GM19395 (cell line): ENCODE data around the gene CYP2F1.
"Not testable (repeated sequence)": the region's sequence is repeated elsewhere in the genome, so short reads cannot be mapped to it uniquely, and the experiment has no call there.

Experiments used
- ATAC-seq: cut with Tn5 transposase; IDR thresholded peaks from one replicate; pipeline ENCODE4 v1.9.1; 2021; ENCODE audit warnings: mild to moderate bottlenecking, moderate library complexity; ENCODE audit not compliant: unreplicated experiment

CYP2F1 gene

DNA sequence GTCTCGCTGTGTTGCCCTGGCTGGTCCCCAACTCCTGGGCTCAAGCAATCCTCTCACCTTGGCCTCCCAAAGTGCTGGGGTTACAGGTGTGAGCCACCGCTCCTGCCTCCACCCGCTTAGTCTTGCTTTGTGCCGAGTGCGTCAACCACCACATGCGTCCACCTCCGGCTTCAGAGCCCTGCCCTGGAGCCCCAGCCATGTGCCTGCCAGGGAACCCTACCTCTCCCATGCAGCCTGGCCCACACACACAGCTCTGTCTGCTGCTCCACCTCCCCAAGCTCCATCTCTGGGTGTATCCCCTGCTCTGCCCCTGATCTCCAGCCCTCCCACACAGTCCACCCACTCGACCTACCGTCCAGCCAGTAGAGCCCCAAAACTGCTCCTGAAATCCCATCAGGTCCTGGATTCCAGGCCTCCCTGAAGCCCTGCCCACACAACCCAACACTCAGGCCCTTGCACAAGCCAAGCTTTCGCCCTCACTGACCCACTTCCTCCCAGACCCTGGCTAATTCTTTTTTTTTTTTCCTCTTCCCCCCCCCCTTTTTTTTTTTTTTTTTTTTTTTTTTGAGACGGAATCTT, 9.6 kb downstream of the CYP2F1 start:
- no peak for ATAC-seq

DNA sequence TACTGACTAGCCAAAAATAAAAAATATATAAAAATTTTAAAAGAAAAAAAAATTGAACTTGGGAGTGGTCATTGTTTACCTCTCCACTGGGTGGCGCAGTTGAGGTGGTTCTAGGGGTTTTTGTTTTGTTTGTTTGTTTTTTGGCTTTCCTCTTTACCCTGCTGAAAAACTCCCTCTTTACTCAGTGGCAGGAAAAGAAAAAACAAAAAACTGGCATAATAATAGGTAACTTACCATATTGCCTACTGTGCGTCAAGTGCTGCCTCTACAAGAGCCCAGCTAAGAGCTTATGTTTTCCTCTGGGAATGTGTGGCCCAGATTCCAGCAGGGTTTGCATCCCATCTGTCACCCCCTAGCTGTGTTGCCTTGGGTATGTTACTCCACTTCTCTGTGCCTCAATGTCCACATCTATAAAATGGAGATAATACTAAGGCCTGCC, 12.6 kb downstream of the CYP2F1 start:
- ATAC-seq = not testable (repeated sequence)

DNA sequence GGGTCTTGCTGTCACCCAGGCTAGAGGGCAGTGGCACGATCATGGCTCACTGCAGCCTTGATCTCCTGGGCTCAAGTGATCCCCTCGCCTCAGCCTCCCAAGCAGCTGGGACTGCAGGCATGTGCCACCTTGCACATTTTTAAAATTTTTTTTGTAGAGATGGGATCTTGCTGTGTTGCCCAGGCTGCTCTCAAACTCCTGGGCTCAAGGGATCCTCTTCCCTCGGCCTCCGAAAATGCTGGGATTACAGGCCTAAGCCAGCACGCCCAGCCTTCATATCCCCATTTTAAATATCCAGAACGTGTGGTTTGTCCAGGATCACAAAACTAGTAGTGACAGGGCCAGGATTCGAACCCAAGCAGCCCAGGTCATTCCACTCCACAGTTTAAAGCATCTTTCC, 13.1 kb downstream of the CYP2F1 start:
- not testable (repeated sequence) for ATAC-seq

DNA sequence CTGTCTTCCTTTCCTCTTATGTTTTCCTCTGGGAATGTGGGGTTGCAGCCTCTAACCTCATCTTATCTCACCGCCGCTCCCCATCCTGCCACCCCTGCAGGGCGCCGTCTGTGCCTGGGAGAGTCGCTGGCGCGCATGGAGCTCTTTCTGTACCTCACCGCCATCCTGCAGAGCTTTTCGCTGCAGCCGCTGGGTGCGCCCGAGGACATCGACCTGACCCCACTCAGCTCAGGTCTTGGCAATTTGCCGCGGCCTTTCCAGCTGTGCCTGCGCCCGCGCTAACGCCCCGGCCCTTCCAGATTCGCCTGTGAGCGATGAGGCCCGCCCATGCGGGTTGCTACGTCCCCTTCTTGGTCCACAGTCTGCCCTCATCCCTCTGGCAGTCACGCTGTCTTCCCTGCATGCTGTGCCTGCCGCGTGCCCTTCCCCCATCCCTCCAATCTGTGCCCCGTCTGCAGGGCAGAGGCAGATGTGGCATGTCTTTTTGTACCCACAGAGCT, 13.6 kb downstream of the CYP2F1 start:
- ATAC-seq = not testable (repeated sequence)

DNA sequence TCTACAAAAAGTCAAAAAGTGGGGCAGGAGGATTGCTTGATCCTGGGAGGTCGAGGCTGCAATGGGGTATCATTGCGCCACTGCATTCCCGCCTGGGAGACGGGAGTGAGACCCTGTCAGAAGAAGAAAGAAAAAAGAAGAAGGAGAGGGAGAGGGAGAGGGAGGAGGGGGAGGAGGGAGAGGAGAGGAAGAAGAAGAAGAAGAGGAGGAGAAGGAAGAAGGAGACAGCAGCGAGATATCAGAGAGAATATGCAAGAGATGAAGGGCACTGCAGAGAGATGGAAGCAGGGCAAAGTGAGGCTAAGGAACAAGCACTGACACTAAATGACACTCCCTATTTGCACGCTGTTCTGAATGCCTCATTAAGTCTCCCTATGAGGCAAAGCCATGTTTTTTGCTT, 14.5 kb downstream of the CYP2F1 start:
- no peak for ATAC-seq

DNA sequence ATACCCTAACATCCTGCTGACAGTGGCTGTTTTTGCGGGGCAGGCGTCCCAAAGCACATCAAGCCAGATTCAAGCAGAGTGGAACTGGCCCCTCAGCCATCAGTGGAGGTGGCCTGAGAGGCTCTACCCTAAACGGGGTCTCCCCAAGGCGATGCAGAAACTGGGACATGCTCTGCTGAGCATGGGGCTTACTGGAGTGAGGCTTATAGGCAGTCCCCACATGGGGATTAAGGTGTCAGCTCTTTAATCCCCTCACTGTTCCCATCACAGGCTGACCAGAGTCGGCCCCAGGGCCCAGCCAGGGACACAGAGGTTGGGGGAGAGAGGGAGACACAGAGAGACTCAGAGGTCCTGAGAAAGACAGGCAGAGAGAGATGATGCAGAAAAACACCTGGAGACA, 17.0 kb downstream of the CYP2F1 start:
- ATAC-seq = no peak

DNA sequence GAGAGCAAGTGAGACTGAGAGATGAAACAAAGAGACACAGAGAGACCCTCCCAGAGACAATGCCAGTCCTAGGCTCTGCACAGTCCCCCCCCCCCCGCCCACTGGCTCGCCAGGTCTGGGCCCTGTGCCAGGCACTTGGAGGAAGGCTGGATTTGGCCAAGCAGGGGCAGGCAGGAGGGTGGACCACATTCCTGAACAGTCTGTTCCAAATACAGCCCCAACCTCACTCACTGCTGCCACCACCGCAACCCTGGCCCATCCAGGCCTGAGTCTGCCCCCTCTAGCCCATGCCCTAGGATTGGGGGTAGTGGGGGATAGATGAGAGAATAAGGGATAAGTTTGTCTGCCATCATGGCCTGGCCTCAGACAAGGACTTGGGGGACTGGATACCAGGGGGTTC, 19.0 kb downstream of the CYP2F1 start:
- no peak for ATAC-seq

DNA sequence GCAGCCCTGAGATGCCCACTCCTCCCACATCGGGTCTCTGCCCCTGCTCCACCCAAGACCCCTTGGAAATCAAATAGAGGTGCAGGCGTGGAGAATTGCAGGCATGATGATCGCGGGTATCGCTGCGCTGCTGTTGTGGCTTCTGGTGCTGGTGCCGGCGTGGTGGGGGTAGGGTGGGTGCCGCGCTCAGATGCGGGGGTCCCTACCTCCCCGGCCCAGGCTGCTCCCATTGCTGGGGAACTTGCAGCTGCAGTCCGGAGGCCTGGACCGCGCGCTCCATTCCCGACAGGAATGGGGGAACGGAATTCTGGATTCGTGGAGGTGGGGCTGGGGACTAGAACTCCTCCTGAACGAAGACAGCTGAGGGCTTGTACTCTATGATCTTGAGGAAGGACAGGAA, 20.4 kb downstream of the CYP2F1 start:
- ATAC-seq = no peak

DNA sequence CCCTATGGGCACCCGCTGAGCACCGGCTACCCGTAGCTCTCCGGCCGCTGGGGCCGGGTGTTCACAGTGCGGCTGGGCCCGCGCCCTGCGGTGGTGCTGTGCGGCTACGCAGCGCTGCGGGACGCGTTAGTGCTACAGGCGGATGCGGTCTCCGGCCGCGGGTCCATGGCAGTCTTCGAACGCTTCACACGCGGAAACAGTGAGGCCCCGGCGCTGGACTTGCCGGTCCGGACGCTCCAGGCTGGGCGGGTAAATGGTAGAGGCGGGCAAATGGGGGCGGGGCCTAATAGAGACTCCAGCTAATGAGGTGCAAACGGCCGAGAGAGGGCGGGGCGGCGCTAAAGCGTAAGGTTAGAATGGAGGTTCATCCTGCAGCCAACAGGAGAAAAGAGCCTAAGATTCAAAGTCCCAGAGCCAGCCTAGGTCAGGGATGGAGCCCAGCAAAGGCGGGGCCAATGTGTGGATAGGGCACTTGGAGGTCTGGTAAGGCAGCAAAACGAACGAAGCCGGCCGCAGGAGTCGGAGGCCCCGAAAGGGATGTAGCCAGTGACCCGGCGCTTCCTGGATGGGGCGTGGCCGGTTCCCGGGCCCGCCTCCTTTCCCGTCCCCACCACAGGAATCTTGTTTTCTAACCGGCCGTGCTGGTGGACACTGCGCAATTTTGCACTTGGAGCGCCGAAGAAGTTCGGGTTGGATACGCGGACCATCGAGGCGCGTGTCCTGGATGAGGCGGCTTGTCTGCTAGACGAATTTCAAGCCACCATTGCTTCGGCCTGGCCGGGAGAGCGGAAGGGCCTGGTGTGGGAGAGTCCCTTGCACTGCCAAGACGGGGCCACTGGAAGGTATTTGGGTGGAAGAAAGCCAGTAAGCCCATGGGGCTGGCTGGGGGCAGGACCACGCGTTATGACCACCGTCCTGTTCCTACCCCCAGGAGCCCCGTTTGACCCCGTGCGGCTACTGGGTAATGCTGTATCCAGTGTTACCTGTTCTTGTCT, 21.5 kb downstream of the CYP2F1 start:
- ATAC-seq = not testable (repeated sequence)

DNA sequence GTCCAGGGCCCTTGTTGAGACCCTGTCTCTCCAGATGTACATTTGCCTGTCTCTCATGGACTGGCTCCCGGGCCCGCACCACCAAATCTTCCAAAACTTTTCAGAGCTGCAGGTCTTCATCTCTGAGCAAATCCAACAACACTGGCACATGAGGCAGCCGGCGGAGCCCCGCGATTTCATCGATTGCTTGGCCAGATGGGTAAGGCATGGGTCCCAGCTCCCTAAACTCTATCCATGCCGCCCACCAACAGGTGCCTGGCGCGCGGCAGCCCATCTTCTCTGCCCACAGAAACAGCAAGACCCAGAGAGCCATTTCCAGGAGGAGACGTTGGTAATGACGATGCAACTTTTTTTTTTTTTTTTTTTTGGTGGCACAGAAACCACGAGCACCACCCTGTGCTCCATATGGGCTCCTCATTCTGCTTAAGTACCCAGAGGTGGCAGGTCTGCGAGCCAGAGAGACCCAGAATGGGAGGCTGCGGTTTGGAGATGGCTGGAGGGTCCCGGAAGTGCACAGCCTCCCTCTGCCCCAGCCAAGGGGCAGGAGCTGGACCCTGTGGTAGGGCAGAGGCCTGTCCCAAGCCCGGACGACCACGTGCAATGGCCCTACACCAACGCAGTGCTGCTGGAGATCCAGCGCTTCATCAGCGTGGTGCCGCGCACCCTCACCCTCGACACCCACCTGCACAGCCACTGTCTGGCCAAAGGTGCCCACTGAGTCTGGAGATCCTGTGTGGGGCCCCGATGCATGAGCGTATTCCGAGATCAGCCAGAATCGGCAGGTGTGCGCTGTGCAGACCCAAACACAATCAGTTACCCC, 22.6 kb downstream of the CYP2F1 start:
- no peak for ATAC-seq

DNA sequence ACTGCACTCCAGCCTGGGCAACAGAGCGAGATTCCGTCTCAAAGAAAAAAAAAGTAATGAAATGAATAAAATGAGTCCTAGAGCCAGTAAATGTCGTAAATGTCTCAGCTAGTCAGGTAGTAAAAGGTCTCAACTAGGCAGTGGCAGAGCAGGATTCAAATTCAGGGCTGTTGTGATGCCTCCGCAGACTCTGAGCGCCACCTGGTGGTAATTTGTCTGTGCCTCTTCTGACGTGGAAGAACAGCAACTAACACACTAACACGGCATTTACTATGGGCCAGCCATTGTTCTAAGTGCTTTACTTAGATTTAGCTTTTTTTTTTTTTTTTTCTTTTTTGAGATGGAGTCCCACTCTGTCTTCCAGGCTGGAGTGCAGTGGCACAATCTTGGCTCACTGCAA, 30.2 kb downstream of the CYP2F1 start:
- ATAC-seq = no peak

DNA sequence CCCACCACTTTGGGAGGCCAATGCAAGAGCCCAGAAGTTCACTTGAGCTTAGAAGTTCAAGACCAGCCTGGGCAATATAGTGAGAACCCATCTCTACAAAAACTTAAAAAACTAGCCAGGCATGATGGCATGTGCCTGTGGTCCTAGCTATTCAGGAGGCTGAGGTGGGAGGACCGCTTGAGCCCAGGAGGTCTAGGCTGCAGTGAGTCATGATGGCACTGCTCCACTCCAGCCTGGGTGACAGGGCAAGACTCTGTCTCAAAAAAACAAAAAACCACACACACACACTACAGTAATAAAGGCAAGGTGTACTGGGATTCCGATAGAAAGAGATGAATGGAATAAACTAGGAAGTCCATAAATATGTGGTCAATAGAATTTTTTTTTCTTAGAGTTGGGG, 35.6 kb downstream of the CYP2F1 start:
- no peak for ATAC-seq

DNA sequence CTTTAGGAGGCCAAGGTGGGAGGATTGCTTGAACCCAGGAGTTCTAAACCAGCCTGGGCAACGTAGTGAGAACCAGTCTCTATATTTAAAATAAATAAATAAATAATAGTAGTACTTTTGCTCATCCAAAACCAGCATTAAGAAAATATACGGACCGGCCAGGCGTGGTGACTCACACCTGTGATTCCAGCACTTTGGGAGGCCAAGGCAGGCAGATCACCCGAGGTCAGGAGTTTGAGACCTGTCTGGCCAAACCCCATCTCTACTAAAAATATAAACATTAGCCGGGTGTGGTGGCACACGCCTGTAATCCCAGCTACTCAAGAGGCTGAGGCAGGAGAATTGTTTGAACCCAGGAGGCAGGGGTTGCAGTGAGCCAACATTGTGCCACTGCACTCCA, 36.8 kb downstream of the CYP2F1 start:
- not testable (repeated sequence) for ATAC-seq

DNA sequence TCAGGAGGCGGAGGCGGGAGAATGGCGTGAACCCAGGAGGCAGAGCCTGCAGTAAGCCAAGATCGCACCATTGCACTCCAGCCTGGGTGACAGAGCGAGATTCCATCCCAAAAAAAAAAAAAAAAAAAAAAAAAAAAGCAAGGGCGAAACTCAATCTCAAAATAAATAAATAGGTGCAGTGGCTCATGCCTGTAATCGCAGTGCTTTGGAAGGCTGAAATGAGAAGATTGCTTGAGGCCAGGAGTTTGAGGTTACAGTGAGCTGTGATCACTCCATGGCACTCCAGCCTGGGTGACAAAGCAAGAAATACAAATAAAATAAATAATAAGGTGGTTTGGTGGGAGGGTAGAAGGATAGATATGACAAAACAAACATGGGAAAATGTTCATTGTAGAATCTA, 39.8 kb downstream of the CYP2F1 start:
- ATAC-seq = no peak

DNA sequence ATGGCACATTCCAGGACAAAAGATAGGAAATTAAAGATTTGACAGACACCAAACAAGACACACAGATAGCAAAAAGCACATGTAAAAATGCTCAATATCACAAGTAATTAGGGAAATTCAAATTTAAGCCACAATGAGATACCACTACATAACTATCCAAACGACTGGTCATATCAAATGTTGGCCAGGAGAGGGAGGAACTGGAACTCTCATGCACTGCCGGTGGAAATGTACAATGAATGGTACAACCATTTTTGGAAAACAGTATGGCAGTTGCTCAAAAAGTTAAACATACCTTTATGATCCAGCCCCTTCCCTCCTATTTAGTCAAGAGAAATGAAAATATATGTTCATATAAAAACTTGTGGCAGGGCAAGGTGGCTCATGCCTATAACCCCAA, 42.0 kb downstream of the CYP2F1 start:
- no peak for ATAC-seq

DNA sequence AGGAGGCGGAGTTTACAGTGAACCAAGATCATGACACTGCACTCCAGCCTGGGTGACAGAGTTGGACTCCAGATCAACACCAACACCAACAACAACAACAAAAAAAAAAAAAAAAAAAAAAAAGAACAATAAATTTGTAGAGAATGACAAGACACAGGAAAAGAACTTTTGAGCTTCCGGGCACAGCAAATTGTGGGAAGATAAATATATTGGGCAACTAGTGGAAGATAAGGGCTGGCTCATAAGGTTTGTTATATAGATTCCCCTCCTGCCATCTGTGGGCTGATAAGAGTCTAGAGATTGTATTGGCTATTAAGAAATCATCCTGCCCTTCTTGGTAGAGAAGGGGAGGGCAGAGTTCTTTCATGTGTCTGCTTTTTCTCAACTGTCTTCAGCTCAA, 45.6 kb downstream of the CYP2F1 start:
- ATAC-seq = no peak

DNA sequence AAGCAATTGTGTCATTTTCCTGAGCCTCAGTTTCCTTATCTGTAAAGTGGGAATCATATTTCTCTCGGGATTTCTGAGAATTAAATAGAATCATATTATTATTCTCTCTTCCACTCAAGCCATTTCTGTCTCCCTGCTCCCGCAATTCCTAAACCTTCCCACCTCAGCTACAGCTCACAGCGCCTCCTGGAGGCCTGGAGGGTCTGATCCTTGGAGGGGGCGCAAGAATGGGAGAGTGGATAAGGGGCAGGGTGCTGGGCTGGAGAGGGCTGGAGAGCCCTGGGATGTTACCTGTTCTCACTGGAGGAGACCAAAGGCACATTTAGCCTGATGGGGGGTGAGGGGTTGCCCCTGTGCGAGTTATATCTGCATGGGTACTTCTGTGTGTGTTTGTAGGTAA, 47.7 kb downstream of the CYP2F1 start:
- ATAC-seq = no peak

DNA sequence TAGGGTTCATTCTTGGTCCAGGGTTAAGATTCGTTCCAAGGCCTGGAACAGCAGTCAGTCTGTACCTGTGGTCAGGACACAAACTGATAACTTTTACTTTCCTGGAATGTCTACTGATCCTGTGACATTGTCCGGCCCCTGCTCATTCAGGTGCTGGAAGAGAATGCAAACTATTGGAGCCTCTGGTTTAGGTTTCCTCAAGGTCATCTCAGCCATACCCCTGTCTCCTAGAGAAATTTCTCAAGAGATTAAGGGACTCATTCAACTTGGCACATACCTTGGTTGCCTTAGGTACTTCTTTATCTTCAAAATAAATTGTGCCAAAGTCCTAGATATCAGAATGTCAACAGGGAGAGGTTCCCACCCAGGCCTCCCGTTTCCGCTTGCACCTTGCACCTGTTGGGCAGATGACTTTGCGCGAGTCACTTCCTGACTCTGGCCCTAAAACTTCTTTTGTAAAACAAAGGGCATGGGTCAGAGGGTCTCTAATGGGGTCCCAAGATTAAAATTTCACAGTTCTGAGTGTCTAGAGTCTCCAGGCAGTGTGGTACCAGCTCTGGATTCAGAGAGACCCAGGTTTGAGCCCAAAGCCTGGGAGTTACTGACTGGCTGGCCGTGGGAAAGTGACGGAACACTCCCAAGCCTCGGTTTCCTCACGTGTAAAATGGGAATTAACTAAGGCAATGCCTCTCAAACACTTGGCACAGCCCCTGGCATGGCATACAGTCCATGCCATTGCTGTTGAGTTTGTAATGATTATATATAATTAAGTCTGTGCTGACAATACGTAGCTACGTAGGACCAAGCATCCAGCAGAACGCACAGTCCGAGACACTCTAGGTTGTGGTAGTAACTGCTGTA, 52.9 kb downstream of the CYP2F1 start:
- no peak for ATAC-seq

DNA sequence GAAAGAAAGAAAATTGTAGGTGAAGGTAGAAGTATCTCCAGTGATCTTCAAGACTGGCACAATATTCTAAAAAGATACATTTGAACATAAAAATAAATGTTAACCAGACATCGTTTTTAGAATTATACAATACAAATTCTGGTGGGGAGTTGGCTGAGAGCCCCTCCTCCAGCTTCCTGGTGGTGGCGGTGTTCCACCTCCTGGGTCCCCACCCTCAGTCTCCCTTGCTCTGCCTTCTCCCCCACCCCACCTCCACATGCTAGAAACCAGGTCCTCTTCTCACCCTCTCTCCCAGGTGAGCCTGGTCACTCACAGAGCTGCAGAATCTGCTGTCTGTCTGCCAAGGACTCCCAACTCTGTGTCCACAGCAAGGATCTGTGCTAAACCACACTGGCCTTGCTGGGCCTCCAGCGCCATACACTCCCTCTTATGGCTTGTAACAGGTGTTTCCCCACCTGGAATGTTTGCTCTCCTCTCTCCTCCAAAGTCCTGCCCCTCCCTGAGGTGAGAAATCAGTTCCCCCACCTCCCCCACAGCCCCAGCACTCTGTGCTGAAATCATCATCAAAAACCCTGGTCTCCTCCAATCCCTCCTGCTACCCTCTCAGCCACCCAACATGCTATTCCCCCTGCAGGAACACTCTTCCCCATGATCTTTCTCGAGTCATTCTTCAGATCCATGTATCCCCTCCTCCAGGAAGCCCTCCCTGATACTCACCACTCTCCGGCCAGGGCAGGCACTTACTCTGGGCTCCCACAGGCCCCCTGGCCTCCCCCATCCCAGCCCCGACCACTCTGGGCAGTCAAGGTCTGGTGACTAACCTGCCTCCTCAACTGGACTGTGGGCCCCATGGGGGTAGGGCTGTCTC, 58.3 kb downstream of the CYP2F1 start:
- ATAC-seq = no peak
